Stimulated activated CD4-positive, alpha-beta T cell treated with anti-CD3 and anti-CD28 coated beads, Interleukin-15, amount 100 ng/mL, for 48 hours (primary cell): ENCODE data around the gene C19orf25.
"Not testable (repeated sequence)": the region's sequence is repeated elsewhere in the genome, so short reads cannot be mapped to it uniquely, and the experiment has no call there.

ENCODE experiments used
- DNase-seq, 2 donors: peaks; one replicate each; pipeline ENCODE4 v3.0.0-alpha.2; 2020; ENCODE audit warnings: low read depth in 2 of 2

The C19orf25 gene

GRCh38 chr19:1449467-1450442, 29.3 kb downstream of the C19orf25 start, which contains the start of gene APC2:
Gene APC2, plus strand, starts transcription at chr19:1450121. Its CDS starts 2,881 bp downstream, at chr19:1453002.
- no peak for DNase-seq

- DNase-seq: no peak
These were observed 31.1 kb downstream of the C19orf25 start for GRCh38 chr19:1447944-1448343.

GRCh38 chr19:1447504-1447903, 31.5 kb downstream of the C19orf25 start:
- no peak for DNase-seq

- no peak for DNase-seq
These were observed 32.1 kb downstream of the C19orf25 start for GRCh38 chr19:1446713-1447481.

GRCh38 chr19:1445932-1446712, 32.9 kb downstream of the C19orf25 start:
- DNase-seq: no peak

- peak in 1 of 2 donors; percentile 75 for DNase-seq
These were observed 33.7 kb downstream of the C19orf25 start for GRCh38 chr19:1445185-1445931.

GRCh38 chr19:1441677-1442438, 37.2 kb downstream of the C19orf25 start:
- DNase-seq: no peak

GRCh38 chr19:1441022-1441426, 38.0 kb downstream of the C19orf25 start:
- DNase-seq: no peak

- DNase-seq: no peak
These were observed 38.6 kb downstream of the C19orf25 start for GRCh38 chr19:1440418-1440801.

- DNase-seq: not testable (repeated sequence)
These were observed 39.2 kb downstream of the C19orf25 start for GRCh38 chr19:1439525-1440417.

GRCh38 chr19:1438933-1439354, 40.1 kb downstream of the C19orf25 start:
- DNase-seq: no peak

GRCh38 chr19:1438035-1438932, 40.7 kb downstream of the C19orf25 start, which contains the start of gene RPS15:
Gene RPS15, plus strand, starts transcription at chr19:1438396. Its CDS starts 30 bp downstream, at chr19:1438426.
- DNase-seq: peak; percentile 92 to 93

- no peak for DNase-seq
These were observed 41.4 kb downstream of the C19orf25 start for GRCh38 chr19:1437609-1438008.

GRCh38 chr19:1435378-1435989, 43.5 kb downstream of the C19orf25 start:
- DNase-seq: no peak

- DNase-seq: no peak
These were observed 44.4 kb downstream of the C19orf25 start for GRCh38 chr19:1434577-1435060.

GRCh38 chr19:1434040-1434366, 45.0 kb downstream of the C19orf25 start:
- no peak for DNase-seq
